IPS-18c (cell line): Measurements from ENCODE around the gene RHD.
"Not testable (repeated sequence)": the region's sequence is repeated elsewhere in the genome, so short reads cannot be mapped to it uniquely, and the experiment has no call there.

Experiments
- H3K4me3 ChIP-seq: 2 replicates; pipeline ENCODE4 v1.7.0; 2013; ENCODE audit warnings: low read depth, mild to moderate bottlenecking, low read length, moderate library complexity; ENCODE audit not compliant: insufficient read depth
- H3K9me3 ChIP-seq: one replicate; pipeline ENCODE4 v1.6.1; 2013; ENCODE audit warnings: mild to moderate bottlenecking, low read length, moderate library complexity; ENCODE audit not compliant: control insufficient read depth, insufficient read depth

The RHD gene

DNA sequence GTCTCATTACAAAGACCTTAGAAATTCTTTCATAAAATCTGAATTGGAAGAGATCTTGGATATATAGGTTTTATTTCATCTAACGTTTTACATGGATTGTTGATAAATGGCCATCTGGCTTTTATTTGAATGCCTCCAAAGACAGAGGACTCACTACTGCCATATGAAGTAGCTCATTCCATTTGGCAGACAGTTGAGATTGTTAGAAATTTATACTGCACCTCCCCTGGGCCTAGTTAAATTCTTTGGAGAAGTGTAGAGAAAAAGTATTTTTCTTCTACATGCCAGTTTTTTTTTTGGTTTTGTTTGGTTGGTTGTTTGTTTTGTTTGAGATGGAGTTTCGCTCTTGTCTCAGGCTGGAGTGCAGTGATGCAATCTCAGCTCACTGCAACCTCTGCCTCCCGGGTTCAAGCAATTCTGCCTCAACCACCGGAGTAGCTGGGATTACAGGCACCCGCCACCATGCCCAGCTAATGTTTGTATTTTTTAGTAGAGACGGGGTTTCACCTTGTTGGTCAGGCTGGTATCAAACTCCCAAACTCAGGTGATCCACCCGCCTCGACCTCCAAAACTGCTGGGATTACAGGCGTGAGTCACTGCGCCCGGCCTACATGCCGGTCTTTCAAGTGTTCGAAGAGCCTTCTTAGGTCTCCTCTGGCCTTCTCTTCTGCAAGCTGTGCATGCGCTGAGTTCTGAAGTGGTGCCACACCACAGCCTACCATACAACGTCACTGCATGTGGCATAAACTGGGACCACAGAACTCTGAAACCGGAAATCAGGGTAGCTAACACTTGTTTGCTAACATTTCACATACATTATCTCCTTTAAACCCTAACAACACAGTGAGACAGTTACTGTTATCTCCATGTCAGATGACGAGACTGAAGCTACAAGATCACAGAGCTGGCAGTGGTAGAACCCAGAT lies 90.6 kb downstream of the RHD start:
- not testable (repeated sequence) for H3K4me3 ChIP-seq, H3K9me3 ChIP-seq

DNA sequence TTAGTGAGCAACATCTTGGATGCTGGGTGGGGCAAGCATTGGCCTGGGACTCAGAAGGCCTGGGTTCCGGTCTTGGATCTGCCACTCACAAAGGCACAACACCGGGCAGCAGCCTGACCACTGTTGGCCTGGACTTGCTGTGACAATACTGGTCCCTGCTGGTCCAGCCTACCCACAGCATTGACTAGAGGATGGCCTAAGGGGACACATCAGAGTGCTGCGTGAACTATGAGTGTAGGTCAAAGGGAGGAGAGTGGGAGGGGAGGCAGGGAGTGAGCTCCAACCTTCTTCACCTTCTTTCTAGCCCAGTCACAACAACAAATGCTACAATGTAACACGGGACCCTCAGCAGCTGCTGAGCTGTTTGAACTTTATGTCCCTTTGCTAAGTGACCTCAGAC lies 96.9 kb downstream of the RHD start:
- H3K9me3 ChIP-seq = no peaks in the 10 kb centered on the region

DNA sequence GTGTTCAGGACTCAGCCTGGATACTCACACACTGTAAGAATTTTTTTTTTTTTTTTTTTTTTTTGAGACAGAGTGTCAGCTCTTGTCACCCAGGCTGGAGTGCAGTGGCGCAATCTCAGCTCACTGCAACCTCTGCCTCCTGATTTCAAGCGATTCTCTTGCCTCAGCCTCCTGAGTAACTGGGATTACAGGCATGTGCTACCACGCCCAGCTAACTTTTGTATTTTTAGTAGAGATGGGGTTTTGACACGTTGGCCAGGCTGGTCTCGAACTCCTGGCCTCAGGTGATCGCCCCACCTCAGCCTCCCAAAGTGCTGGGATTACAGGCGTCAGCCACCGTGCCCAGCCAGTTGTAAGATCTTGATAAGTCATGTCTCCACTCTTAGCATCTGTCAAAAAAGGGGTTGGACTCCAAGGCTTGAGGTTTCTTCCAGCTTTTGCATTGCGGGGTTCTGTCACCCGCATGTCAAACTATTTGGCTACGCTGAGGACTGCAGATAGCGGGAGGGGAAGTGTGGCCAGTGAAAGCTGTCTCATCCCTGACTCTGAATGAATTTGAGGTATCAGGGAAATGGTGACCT lies 97.5 kb downstream of the RHD start:
- H3K9me3 ChIP-seq, H3K4me3 ChIP-seq: not testable (repeated sequence)

More for the DNA sequence above, 96.9 kb downstream of the RHD start:
- H3K4me3 ChIP-seq = no peak overlapping the region

DNA sequence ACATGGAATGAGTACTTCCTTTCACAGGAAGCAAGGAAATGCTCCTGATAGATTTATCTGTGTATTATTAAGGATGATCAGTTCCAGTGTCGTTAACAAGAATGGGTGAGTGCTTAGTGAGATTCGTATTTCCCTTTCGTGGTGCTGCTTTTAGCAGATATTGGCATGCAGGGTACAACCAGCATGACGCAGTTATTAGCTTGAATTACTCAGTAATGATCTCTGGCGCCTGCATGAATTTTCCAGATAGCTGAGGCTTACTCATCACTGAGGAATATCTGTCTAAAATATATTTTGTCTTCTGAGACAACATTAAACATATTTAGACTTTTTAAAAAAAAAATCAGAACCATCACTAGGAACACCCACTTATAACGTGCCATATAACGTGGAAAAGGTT lies 99.4 kb downstream of the RHD start:
- not testable (repeated sequence) for H3K9me3 ChIP-seq, H3K4me3 ChIP-seq

DNA sequence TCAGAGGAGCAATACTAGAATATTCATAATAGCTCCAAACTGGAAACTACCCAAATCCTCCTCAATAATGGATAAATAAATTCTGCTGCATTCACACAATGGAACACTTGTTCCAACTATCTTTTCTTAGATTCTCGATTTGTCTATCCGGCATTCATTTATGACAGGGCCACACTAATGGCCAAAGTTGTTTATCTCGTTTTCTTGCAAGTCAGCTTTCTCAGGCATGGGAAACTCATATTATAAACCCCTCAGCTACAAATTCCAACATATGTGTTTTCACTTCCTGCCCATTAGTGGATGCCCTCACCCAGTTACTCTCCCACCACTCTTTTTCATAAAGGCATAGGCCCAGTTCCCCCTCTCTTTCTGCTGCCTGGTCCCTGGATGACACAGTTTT lies 106.1 kb downstream of the RHD start:
- not testable (repeated sequence) for H3K9me3 ChIP-seq

More for the DNA sequence above, 106.1 kb downstream of the RHD start:
- not testable (repeated sequence) for H3K4me3 ChIP-seq
